ENCODE results near the gene UBE2R2.

DNA sequence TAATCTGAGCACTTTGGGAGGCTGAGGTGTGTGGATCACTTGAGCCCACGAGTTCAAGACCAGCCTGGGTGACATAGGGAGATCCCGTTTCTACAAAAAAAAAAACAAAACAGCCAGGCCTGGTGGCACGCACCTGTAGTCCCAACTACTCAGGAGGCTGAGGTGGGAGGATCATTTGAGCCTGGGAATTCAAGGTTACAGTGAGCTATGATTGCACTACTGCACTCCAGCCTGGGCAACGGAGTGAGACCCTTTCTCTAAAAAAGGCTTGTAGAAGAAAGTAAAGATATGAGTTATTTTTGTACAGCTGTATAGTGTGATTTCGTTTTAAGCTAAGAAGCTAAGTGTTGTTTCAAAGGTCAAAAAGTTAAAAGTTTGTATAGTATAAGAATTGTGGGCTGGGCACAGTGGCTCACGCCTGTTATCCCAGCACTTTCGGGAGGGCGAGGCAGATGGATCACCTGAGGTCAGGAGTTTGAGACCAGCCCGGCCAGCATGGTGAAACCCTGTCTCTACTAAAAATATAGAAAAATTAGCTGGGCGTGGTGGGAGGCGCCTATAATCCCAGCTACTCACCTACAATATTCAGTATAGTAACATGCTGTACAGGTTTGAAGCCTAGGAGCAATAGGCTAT is 18.8 kb downstream of the UBE2R2 start:
- TF ChIP-seq ZNF274 (IDR thresholded peaks at IDR 0.05; ENCODE audit: low read depth, low read length), result no peak
- no peak for TF ChIP-seq YY1 (IDR thresholded peaks at IDR 0.05; ENCODE audit: insufficient read depth, insufficient read length)
- no peak for TF ChIP-seq SUZ12 (IDR thresholded peaks at IDR 0.05; ENCODE audit: extremely low read depth, insufficient read depth, insufficient read length)
